NT2/D1 (cell line): ENCODE measurements around the gene SEPTIN3.

Experiments used
- SUZ12 ChIP-seq: IDR thresholded peaks from 2 replicates; pipeline ENCODE4 v1.6.1; 2011; ENCODE audit not compliant: insufficient read length, insufficient read depth; ENCODE audit errors: extremely low read depth
- YY1 ChIP-seq: IDR thresholded peaks from 2 replicates; pipeline ENCODE4 v1.6.1; 2011; ENCODE audit not compliant: insufficient read length, insufficient read depth
- ZNF274 ChIP-seq: IDR thresholded peaks from 2 replicates; pipeline ENCODE4 v1.6.1; 2011; ENCODE audit warnings: mild to moderate bottlenecking, low read depth, low read length

- TF ChIP-seq SUZ12 (no peak), YY1 (no peak), ZNF274 (no peak)
These were observed 29.4 kb downstream of the SEPTIN3 start, which contains the start of gene WBP2NL for GRCh38 chr22:41998361-41999261.
